Right lung (tissue), 5 donors: ENCODE data around the gene MPRIP. TPM values are rescaled to one million over a fixed set of nuclear protein-coding genes. Genes with fewer than 3 reads are reported as not detected.

Source experiments
- DNase-seq, 2 donors: peaks; one replicate each; pipeline ENCODE4 v3.0.0-alpha.2; 2013
- polyA plus RNA-seq, 5 donors: library from polyadenylated mRNA; unstranded; fragments of 120-200 nt; gene quantifications; one replicate each; pipeline versions ENCODE4 v1.2.1 to v1.2.3, GENCODE V29; 2013; ENCODE audit warnings: inconsistent platforms in 1 of 5, low replicate concordance in 1 of 5; ENCODE audit not compliant: insufficient read length in 5 of 5, insufficient read depth in 1 of 5

MPRIP gene
- polyA plus RNA-seq, 5 donors = 190 to 262 (median 239) TPM

DNA sequence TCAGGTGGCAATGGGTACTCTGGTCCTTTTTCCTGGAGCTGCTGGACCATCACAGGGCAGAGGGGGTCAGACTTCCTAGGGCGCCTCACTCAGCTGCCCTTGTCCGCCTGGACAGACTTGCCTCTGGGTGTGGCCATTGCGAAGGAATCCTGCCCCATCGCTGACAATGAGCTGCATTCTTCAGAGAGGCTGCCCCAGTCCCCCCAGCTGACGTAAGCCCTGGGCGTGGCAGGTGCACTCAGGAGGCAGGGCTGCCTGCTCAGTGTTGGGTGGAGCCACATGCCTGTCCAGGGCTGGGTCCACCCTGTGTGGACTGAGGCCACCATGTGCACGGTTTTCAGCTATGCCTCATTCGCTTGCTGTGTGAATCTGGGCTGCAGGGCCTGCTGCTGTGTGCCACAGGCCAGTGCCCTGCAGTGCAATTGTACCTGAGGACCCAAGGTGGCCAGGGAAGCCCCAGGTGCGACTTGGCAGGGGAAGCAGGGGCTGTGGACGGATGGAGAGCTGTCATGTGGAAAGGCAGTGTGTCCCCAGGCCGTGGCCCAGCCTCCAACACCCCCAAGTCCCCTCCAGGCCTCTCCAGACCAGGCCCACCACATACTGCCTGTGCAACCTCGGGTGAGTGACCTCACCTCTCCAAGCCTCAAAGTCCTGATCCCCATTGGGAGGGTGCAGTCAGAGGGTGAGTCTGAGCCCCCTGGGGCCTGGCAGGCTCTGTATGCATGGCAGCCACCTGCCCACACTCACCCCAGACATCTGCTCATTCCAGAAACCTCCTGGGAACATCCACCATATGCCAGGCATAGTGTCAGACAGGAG lies 14.0 kb upstream of the MPRIP start:
- DNase-seq = no peak

DNA sequence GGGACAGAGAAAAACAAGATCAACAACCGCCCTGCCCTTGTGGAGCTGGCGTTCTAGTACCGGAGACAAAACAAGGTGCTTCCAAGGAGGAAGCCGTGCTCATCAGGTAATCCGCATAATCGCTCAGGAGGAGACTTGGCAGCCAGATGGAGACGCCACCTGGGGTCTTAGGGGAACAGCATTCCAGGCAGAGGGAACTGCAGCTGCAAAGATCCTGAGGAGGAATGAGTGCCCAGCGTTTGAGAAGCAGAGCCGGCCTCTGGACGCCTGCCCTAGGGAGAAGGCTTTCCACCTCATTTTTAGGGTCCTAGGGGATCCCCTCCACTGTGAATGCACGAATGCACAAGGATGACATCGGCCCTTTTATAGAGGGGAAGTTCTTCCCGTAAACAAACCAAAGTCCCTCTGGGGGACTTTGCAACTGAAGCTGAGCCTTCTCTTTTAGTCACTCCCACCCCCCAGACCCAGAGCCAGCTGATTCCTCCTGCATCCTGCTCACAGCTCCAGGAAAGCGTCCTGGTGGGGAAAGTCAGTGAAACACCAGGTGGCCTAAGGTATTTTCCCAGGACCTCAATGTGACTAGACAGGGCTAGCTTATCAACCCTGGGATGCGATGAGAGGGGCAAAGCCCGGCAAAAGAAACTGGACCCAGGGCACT lies 13.2 kb upstream of the MPRIP start:
- DNase-seq = no peak

DNA sequence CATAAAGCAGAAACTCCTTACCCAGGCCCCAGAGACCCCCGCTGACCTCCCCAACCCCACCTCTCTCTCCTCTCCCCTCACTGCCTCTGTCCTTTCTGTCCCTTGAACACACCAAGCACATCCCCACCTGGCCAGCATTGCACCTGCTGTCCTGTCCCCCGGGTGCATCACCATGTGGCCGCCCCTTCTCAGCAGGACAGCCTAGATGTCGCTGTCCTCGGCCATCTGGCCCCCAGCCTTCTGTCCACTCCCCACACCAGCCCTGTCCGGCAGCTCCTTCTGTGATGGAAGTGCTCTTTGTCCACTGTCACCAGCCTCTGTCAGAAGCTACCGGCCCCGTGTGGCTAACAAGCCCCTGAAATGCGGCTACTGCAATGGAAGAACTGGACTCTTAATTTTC lies 12.3 kb upstream of the MPRIP start:
- DNase-seq = no peak

DNA sequence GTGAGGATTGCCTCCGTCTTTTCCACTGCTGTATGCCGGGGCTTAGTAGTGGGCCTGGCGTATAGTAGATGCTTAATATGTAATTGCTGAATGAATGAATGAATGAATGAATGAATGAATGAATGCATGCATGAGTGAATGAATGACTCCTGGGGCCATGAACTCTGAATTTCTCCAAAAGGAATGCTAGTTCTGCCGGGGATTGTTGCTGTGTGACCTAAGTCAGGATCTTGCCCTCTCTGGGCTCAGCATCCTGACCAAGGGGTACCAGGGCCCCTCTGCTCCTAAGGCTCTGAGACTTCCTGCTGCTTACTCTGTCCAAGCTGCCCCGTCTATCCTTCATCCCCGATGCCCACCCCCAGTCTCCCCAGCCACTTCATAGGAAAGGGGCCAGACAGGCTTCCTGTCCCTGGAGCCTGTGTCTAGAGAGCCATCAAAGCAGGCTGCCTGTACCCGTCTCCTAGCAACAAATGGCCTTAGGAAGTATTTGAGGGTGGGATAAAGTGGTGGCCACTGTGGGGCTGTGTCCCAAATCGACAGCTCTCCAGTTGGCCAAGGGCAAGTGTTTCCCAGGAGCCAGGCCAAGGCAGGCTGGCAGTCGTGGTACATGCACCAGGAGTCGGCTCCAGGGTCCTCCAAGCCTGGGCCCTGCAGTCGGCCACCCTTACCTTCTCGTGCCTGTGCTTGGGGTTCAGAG lies 11.6 kb upstream of the MPRIP start:
- no peak for DNase-seq

DNA sequence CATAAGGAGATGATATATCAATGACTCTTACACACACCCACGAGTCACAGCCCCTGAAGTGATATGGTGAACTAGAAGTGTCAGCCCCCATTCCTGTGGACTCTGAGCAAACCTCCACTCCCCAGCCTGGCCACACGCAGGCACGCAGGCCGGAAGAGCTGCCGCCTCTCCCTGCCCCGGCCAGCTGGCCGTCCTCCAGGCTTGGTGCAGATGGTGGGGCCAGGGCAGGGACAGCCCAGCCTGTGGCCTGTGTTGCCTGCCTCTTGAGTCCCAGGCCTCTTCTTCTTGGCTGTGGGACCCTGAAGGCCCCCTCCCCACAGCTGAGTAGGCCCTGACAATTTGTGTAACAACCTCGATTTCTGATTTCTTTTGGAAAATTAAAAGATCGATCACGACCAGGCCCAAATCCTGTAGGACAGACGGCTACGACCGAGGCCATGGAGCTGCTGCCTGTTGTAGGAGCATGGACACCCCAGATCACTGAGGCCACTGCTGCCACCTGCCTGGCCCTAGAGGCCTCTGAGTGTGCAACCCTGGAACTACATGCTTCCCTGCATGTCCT lies 10.0 kb upstream of the MPRIP start:
- DNase-seq = peak; percentile 61 to 76

DNA sequence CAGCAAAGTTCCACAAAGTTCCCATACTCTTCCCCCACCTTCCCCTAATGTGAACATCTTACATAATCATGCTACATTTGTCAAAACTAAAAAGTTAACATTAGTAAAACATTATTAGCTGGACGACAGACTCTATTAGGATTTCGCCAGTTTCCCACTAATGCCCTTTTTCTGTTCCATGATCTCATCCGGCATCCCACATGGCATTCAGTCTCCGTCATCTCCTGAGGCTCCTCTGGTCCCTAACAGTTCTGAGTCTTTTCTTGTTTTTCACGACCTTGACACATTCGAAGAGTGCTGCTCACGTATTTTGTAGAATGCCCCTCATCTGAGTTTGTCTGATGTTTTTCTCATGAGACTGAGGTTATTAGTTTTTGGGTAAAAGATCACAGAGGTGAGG lies 8.8 kb upstream of the MPRIP start:
- no peak for DNase-seq

DNA sequence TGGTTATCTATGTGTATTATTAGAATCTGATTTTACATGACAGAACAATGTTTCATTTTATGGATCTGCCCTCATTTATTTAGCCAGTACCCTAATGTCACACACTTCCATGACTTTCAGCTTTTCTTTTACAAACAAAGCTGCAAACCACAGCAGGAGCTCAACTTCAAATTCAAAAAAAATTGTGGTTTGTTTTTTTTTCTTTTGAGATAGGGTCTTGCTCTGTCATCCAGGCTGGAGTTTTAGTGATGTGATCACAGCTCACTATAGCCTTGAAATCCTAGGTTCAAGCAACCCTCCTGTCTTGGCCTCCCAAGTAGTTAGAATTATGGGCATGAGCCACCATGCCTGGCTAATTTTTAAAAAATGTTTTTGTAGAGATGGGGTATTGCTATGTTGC lies 8.2 kb upstream of the MPRIP start:
- DNase-seq = no peak

DNA sequence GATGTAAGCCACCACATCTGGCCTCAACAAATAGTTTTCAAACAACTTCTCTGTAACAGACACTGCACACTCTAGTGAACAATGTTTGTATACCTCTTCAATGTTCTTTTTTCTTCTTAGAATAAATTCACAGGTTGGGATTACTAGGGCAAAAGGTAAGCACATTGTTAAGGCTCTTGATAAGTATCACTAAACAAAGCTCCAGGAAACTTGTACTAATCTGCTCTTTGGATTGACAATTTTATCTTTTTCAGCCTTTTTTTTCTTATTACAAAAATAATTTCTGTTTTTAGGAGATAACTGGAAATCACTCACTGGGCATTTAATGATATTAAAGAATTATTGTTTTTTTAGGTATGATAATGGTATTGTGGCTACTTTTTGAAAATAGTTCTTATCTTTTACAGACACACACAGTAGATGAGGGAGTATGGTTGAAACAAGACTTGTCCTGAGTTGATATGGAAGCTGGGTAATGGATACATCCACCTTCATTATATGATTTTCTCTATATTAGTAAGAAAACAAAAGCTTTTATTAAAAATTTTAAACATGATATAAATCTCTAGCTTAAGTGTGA lies 7.7 kb upstream of the MPRIP start:
- DNase-seq = no peak

DNA sequence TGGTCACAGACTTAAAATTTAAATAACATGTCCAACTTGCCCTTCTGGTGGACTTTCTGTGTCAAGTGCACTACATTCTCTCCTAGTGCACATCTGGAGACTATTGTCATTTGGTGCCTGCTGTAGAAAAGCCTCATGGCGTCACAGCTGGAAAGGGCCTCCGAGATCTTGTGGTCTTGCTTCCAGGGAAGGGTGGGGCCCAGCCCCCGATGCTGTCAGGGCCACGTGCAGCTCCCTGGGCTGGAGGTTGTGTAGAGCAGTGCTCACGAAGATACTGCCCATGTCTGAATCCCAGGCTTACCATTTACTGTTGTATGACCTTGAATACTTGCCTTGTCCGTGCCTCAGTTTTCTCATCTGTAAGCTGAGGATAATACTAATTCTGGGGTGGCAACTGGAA lies 6.8 kb upstream of the MPRIP start:
- DNase-seq = no peak

DNA sequence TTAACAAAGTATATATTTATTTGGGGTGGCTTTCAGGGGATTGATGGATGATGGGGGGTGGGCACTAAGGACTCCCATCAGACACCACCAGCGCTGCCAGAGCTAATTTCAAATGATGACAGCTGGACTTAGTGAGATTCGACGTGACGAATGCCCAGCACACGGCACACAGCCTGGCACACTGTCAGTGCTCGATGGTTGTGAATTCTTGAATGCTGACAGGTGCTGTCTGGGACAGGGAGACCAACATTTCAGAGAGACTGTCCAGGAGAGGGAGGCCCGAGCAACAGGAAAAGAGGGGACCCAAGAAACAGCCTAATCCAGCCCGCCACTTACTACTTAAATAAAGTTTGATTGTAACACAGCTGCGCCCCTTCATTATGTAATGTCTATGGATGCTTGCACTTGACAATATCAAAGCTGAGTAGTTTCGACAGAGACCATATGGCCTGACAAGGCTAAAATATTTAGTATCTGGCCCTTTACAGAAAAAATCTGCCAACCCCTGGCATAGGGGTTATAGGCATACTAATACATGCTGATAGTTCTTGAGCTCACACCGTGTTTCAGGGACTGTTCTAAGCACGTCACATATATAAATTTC lies 6.2 kb upstream of the MPRIP start:
- no peak for DNase-seq

DNA sequence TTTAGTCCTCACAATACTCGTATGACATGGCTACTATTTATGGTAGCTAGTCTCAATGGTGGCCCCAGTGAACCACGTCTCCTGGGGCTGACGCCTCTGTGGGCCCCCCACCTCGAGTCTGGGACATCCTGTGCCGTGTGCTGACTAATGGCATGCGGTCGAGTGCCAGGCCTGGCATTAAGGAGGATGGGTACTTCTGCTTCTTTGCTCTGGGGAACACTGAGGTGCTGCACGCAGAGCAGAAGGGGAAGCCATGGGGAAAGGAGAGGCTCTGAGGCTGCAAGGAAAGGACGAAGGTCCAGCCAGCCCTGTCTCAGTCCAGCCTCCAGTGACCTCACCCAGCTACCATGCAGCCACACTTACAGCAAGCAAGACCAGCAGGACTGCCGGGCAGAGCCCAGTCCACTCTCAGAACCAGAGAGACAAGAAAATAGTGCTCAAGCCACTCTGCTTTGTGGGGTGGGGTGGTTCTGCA lies 5.7 kb upstream of the MPRIP start:
- no peak for DNase-seq

DNA sequence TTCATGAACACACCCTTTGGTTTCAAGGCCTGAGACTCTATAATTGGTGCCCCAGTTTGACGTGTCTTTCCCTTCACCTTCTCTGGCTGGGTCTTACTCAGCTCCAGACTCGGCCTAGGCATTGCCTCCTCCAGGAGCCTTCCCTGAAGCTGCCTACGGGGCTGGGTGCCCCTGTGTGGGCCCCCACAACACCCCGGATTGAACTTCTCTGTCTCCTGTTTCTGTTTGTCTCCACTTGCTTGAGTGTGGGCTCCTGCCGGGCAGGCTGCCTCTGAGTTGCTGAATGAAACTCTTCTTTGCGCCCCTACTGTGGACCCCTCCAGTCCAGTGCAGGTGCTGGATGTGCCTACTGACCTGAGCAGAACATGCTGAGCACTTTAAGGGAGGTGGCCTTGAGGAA lies 2.3 kb upstream of the MPRIP start:
- DNase-seq = no peak

DNA sequence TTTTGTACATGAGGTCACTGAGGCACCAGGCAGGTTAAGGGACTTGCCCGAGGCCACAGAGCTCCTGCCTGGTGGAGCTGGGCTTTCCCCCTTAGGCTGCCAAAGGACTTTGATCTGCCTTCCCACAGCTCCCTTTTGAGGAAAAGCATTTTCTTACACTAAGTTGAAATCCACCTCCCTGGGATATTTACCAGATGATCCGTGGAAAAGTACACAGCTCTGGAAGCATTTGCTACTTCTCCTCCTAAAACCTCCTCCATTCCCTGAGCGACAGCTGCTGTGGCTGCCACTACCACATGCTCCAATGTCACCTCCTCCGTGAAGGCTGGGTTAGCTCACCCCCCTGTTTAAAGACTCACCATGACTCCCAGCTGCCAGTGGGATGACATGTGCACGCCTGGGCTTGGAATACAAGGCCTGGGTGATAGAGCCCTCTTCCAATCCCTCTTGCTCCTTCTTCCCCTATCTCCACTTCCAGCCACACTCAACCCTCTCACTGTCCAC lies 1.2 kb upstream of the MPRIP start:
- no peak for DNase-seq

DNA sequence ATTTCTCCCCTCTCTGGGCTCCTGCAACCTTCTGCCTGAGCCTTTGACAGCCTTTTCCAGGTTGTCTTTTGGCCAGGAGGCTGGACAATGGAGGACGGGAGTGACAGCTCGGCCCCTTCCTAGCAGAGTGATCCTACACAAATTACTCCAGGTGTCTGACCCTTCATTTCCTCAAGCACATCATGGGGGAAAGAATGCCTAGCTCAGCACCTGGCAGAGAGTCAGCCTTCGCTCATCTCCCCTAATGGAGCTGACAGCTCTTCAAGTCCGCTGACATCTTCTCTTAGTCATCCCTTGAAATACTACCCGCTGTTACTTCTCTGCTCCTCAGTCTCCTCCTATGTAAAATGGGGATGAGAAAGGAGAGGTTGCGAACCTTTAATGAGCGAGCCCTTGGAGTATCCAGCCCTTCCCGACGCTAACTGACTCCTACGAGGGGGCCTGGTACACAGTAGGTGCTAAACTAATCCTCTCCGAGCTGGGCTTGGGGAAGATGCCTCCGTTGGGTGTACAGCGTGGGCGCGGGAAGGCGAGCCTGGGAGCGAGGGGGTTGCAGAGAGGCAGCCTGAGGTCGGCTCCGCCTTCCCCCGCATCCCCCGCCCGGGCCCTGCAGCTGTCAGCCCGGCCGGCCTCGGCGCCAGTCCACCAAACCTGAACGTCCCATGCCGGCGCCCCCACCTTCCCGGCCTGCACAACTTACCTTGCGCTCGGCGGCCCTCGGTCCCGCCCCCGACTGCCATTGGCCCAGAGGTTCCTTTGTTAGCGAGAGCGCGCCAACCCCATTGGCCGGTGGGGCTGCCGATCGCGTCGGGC lies 480 bp upstream of the MPRIP start:
- DNase-seq = peak; percentile 96 to 97

DNA sequence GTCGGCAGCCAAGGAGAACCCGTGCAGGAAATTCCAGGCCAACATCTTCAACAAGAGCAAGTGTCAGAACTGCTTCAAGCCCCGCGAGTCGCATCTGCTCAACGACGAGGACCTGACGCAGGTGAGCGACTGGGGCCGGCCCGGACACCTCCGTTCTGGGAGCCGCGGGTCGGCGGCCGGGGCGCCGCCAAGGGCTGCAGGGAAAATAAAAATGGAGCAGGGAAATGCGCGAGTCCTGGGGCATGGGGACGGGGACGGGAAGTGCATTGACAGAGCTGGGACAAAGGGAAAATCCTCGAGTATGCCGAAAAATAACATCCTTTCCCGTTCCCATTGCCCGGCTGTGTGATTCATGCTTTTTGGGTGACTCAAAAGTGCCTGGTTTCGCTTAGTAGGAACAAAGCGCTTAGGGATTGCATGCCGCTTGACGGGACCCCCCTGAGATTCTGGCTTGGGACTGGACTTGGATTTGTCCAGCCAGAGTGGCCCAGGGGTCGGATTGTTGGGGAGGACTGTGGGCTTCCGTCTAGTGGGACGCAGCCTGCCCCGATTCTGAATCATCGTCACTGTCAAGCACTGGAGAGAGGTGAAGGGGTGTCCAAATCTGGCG lies 699 bp downstream of the MPRIP start:
- DNase-seq = no peak

DNA sequence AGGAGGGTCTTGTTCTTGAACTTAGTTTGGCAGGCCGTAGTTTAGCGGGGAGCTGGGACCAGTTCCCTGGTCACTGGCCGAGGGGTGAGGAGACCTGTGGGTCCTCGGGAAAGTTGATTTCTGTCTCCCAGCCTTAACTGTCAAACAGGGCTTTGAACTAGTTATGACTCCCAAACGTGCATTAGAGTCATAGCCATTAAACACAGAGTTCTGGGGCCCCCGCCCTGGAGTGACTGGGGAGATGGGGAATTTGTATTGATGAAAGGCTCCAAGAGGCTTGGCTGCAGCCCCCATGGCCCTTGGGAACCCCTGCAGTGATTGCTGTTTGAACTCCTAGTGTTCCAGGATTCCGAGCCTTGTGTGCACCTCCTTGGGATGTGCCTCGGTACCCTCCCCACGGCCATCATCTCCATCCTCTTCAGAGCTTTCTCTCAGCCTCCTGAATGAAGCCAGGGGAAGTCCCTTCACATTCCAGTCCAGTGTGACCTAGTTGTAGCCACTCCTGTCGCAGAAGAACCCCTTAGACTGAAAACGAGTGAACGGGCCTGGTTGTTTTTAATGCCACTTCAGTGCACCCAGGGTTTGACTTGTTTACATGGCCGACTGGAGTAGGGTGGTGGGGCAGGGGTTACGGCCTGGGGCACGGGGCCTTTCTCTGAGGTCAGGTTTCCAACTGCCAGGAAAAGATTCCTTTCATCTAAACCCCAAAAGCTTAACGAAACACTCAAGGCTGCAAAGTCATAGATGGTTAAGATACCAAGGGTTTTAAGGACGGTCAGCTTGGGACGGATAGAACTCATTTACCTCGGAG lies 1.4 kb downstream of the MPRIP start:
- DNase-seq = no peak

DNA sequence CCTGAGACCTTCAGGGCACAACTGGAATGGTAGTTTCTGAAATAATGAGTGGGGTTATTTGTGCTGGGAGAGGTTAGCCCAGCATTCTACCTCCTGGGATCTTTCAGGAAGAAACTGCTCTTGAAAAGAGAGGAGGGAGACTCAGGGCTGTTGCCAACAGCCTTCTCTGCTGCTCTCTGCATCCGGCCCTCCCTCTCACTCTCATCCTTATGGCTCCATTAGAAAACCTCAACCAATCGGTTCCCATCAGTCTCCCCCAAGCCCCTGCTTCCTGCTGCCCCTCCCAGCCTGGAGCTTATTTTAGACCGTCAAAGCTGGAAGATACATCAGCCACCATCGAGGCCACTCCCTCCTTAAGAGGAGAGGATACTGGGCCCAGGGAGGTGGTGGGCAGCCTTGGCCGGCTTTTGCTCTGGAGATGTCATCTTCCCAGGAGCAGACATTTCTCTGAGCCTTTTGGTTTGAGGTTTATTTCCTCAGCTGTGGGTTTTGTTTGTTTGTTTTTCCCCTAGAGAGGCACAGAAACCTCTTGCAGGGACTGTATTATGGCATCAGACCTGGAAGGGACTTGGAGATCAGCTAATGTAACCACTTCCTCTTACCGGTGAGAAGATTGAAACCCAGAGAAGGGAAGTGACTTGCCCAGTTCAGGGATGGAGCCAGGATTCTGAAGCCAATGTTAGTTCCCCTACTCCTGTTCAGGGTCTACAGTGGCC lies 2.7 kb downstream of the MPRIP start:
- DNase-seq = peak; percentile 72 to 80

DNA sequence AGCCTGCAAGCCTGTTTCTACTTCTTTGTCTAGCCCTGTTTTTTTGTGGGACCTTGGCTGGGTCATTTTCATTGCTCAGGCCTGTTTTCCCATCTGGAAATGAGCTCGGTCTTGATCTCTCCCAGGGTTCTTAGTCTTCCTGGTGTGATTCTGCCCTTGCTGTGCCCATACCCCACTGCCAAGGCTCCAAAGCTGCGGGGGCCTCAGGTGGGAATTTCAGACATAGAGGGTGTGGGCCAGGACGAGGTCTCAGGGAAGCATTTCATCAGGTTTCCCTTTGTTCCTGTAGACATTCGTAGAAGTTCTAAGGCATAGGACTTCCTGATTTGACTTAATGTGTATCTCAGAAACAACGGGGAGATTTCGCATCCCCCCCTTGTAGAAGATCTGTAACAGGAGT lies 5.8 kb downstream of the MPRIP start:
- DNase-seq = no peak
